Activated gamma-delta T cell treated with anti-CD3 and anti-CD28 coated beads, Interleukin-2, amount 50 U/mL, for 16 hours (primary cell): Measurements from ENCODE around the gene CFAP157.

ENCODE experiments used
- DNase-seq: peaks from one replicate; pipeline ENCODE4 v3.0.0-alpha.2; 2020; ENCODE audit warnings: low read depth

The CFAP157 gene

GRCh38 chr9:127715470-127716337 is 8.9 kb downstream of the CFAP157 start, which contains the start of the genes PTRH1 and TTC16:
PTRH1 (minus strand) TSS chr9:127715663; CDS start chr9:127715639, 24 bp downstream.
TTC16 (plus strand) TSS chr9:127716079; CDS start chr9:127716146, 67 bp downstream.
- DNase-seq, result peak; percentile 95

GRCh38 chr9:127716412-127716811 is 9.6 kb downstream of the CFAP157 start:
- no peak for DNase-seq

- DNase-seq, result no peak
These were observed 11.0 kb downstream of the CFAP157 start for GRCh38 chr9:127717766-127718165.

GRCh38 chr9:127720031-127720864 is 13.5 kb downstream of the CFAP157 start:
- no peak for DNase-seq

GRCh38 chr9:127720865-127721227 is 14.1 kb downstream of the CFAP157 start:
- no peak for DNase-seq

- DNase-seq, result no peak
These were observed 14.6 kb downstream of the CFAP157 start for GRCh38 chr9:127721391-127721821.

- DNase-seq, result no peak
These were observed 15.4 kb downstream of the CFAP157 start for GRCh38 chr9:127722055-127722745.

GRCh38 chr9:127723013-127723412 is 16.2 kb downstream of the CFAP157 start:
- DNase-seq, result no peak

GRCh38 chr9:127723444-127723843 is 16.7 kb downstream of the CFAP157 start:
- DNase-seq, result no peak

- DNase-seq, result no peak
These were observed 17.2 kb downstream of the CFAP157 start for GRCh38 chr9:127724012-127724411.

- DNase-seq, result no peak
These were observed 20.1 kb downstream of the CFAP157 start for GRCh38 chr9:127726871-127727270.

GRCh38 chr9:127728808-127729207 is 22.0 kb downstream of the CFAP157 start:
- DNase-seq, result no peak

- no peak for DNase-seq
These were observed 22.9 kb downstream of the CFAP157 start for GRCh38 chr9:127729522-127730256.

GRCh38 chr9:127730262-127730661 is 23.5 kb downstream of the CFAP157 start:
- no peak for DNase-seq

- no peak for DNase-seq
These were observed 24.1 kb downstream of the CFAP157 start for GRCh38 chr9:127730799-127731410.

- DNase-seq, result no peak
These were observed 25.1 kb downstream of the CFAP157 start for GRCh38 chr9:127731938-127732337.

- DNase-seq, result no peak
These were observed 25.7 kb downstream of the CFAP157 start for GRCh38 chr9:127732444-127732843.

- no peak for DNase-seq
These were observed 26.8 kb downstream of the CFAP157 start for GRCh38 chr9:127733614-127734013.

- DNase-seq, result no peak
These were observed 27.5 kb downstream of the CFAP157 start for GRCh38 chr9:127734247-127734746.

- peak; percentile 98 for DNase-seq
These were observed 28.1 kb downstream of the CFAP157 start, which contains the start of gene TOR2A for GRCh38 chr9:127734747-127735529. TOR2A (minus strand) TSS chr9:127735294; CDS start chr9:127735270, 24 bp downstream.
